HepG2 (cell line): ENCODE results near the gene LSMEM2. TPM values are rescaled to one million over a fixed set of nuclear protein-coding genes. Genes with fewer than 3 reads are reported as not detected.
A peak's percentile ranks its signal among the peaks of the same experiment; 100 is the strongest.

Source experiments
- GABPA ChIP-seq, 2 experiments: IDR thresholded peaks; 2 replicates each; pipeline ENCODE4 v1.6.1; 2011 to 2016; ENCODE audit warnings: low read depth in 2 of 2, low read length in 1 of 2, missing biosample characterization in 1 of 2, missing genetic modification characterization in 1 of 2
- IKZF1 ChIP-seq: fragments of 450-650 bp; IDR thresholded peaks from 2 replicates; pipeline ENCODE4 v1.7.1; 2016
- KAT8 ChIP-seq: IDR thresholded peaks from 2 replicates; pipeline ENCODE4 v1.6.1; 2016; ENCODE audit warnings: missing genetic modification reagents, missing compliant biosample characterization
- NAIF1 ChIP-seq: sonication (generic); formaldehyde crosslinking; IDR thresholded peaks from 2 replicates; pipeline ENCODE4 v1.5.0; 2020; ENCODE audit warnings: mild to moderate bottlenecking, missing genetic modification reagents, borderline replicate concordance
- NKX3-1 ChIP-seq: sonication (generic); formaldehyde crosslinking; IDR thresholded peaks from 2 replicates; pipeline ENCODE4 v1.5.0; 2020; ENCODE audit warnings: missing genetic modification reagents
- RBAK ChIP-seq: sonication (generic); formaldehyde crosslinking; IDR thresholded peaks from 2 replicates; pipeline ENCODE4 v1.5.1; 2020; ENCODE audit warnings: mild to moderate bottlenecking, missing genetic modification reagents
- RBM39 ChIP-seq: fragments of 200-400 bp; formaldehyde crosslinking; IDR thresholded peaks from one replicate; pipeline ENCODE4 v1.6.1; 2018; ENCODE audit warnings: antibody characterized with exemption, mild to moderate bottlenecking, low read depth, low read length; ENCODE audit not compliant: poor library complexity, severe bottlenecking
- TAF1 ChIP-seq: sonication (generic); formaldehyde crosslinking; IDR thresholded peaks from 2 replicates; pipeline ENCODE4 v1.4.0; 2020; ENCODE audit warnings: missing genetic modification reagents
- TCF12 ChIP-seq, 2 experiments: fragments of 450-650 bp in 1 of 2; sonication (generic) in 1 of 2; formaldehyde crosslinking in 1 of 2; IDR thresholded peaks; 2 replicates each; pipeline versions ENCODE4 v1.6.1 to v1.8.0; 2017 to 2022; ENCODE audit warnings: antibody characterized with exemption in 1 of 2, mild to moderate bottlenecking in 1 of 2, missing genetic modification reagents in 1 of 2, moderate library complexity in 1 of 2
- THAP11 ChIP-seq: IDR thresholded peaks from 2 replicates; pipeline ENCODE4 v1.6.1; 2016; ENCODE audit warnings: missing biosample characterization, missing genetic modification reagents
- ZBTB3 ChIP-seq: sonication (generic); formaldehyde crosslinking; IDR thresholded peaks from 2 replicates; pipeline ENCODE4 v1.4.0; 2020; ENCODE audit warnings: low read depth, mild to moderate bottlenecking, moderate library complexity, missing genetic modification reagents, borderline replicate concordance
- ZNF225 ChIP-seq: sonication (generic); formaldehyde crosslinking; IDR thresholded peaks from 2 replicates; pipeline ENCODE4 v1.4.0; 2020; ENCODE audit warnings: mild to moderate bottlenecking, missing genetic modification reagents
- ZNF724P ChIP-seq: sonication (generic); formaldehyde crosslinking; IDR thresholded peaks from 2 replicates; pipeline ENCODE4 v1.8.0; 2022; ENCODE audit warnings: missing genetic modification reagents, borderline replicate concordance
- ZNF768 ChIP-seq: sonication (generic); formaldehyde crosslinking; IDR thresholded peaks from 2 replicates; pipeline ENCODE4 v1.4.0; 2020; ENCODE audit warnings: missing genetic modification reagents
- ZNF879 ChIP-seq: sonication (generic); formaldehyde crosslinking; IDR thresholded peaks from 2 replicates; pipeline ENCODE4 v1.8.1; 2023; ENCODE audit warnings: missing genetic modification reagents
- polyA plus RNA-seq, 8 experiments: library from polyadenylated mRNA; depleted of rRNA in 3 of 8; stranded (reverse) in 7 of 8; unstranded in 1 of 8; fragments of >200 nt; fragmentation: Illumina TruSeq in 4 of 8; extraction: Trizol in 4 of 8; gene quantifications; 2 replicates each; pipeline versions ENCODE4 v1.2.1 to v1.2.3, GENCODE V29; 2011 to 2016; ENCODE audit warnings: low read depth in 4 of 8, missing spikeins in 1 of 8, mixed read lengths in 1 of 8; ENCODE audit not compliant: insufficient read depth in 1 of 8
- total RNA-seq, 5 experiments: library from RNA; depleted of rRNA; stranded (reverse); fragments of >200 nt; fragmentation: Illumina TruSeq; extraction: Trizol; gene quantifications; 2 replicates each; pipeline ENCODE4 v1.2.3, GENCODE V29; 2016; ENCODE audit warnings: low read depth in 1 of 5
- TF ChIP-seq, protein P1 (sequence below): sonication (generic); formaldehyde crosslinking; IDR thresholded peaks from 2 replicates; pipeline ENCODE4 v1.4.0; 2020; ENCODE audit warnings: missing genetic modification reagents, borderline replicate concordance
- TF ChIP-seq, protein P2 (sequence below): sonication (generic); formaldehyde crosslinking; IDR thresholded peaks from 2 replicates; pipeline ENCODE4 v1.4.0; 2020; ENCODE audit warnings: missing genetic modification reagents
- TF ChIP-seq, protein P3 (sequence below): sonication (generic); formaldehyde crosslinking; IDR thresholded peaks from 2 replicates; pipeline ENCODE4 v1.5.0; 2020; ENCODE audit warnings: mild to moderate bottlenecking, missing genetic modification reagents
- TF ChIP-seq, protein P4 (sequence below): sonication (generic); formaldehyde crosslinking; IDR thresholded peaks from 2 replicates; pipeline ENCODE4 v1.4.0; 2020; ENCODE audit warnings: mild to moderate bottlenecking, missing genetic modification reagents
- TF ChIP-seq, protein P5 (sequence below): sonication (generic); formaldehyde crosslinking; IDR thresholded peaks from 2 replicates; pipeline ENCODE4 v1.5.0; 2020; ENCODE audit warnings: missing genetic modification reagents

Gene LSMEM2
- total and polyA plus RNA-seq, 2 of the 13 experiments (the other 11 are each of a cell fraction or from before 2014, with no cell fraction given), result 0.07 to 0.41 TPM

DNA sequence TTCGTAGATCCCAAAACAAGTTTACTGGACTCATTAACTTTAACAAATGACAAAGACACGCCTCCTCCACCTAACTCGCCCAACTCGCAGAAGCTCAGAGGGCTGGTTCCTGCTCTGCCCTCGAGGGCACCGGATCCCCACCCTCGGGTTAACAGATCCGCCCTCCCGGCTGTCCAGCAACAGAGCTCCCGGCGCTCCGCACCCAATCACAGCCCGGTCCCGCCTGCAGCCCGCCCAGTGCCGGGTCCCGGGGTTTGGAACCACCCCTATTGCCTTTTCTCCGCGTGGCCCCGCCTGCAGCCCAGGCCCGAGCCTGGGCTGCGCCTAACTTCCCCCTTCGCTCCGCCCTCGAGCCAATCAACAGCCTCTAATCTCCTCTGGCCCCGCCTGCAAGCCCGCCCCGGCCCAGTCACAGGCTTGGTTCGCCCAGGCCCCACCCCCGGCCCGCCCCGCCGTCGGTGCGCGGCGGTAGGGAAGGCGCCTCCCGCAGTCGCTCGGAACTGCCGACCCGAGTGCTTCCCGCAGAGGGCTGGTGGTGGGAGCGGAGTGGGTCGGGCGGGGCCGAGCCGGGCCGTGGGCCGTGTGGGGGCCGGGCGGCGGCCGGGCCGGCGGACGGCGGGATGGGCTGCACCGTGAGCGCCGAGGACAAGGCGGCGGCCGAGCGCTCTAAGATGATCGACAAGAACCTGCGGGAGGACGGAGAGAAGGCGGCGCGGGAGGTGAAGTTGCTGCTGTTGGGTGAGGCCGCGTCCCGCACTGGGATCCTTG is 43.0 kb upstream of the LSMEM2 start, which contains the start of gene GNAI2 (continued):
- TF ChIP-seq, protein P1, sequence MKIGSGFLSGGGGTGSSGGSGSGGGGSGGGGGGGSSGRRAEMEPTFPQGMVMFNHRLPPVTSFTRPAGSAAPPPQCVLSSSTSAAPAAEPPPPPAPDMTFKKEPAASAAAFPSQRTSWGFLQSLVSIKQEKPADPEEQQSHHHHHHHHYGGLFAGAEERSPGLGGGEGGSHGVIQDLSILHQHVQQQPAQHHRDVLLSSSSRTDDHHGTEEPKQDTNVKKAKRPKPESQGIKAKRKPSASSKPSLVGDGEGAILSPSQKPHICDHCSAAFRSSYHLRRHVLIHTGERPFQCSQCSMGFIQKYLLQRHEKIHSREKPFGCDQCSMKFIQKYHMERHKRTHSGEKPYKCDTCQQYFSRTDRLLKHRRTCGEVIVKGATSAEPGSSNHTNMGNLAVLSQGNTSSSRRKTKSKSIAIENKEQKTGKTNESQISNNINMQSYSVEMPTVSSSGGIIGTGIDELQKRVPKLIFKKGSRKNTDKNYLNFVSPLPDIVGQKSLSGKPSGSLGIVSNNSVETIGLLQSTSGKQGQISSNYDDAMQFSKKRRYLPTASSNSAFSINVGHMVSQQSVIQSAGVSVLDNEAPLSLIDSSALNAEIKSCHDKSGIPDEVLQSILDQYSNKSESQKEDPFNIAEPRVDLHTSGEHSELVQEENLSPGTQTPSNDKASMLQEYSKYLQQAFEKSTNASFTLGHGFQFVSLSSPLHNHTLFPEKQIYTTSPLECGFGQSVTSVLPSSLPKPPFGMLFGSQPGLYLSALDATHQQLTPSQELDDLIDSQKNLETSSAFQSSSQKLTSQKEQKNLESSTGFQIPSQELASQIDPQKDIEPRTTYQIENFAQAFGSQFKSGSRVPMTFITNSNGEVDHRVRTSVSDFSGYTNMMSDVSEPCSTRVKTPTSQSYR (CRISPR knock-in tag), result no peak
- TF ChIP-seq RBM39, result peak; percentile 33
- no peak for TF ChIP-seq ZBTB3 (CRISPR knock-in tag)
- TF ChIP-seq, protein P2, sequence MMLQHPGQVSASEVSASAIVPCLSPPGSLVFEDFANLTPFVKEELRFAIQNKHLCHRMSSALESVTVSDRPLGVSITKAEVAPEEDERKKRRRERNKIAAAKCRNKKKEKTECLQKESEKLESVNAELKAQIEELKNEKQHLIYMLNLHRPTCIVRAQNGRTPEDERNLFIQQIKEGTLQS (CRISPR knock-in tag), result no peak
- TF ChIP-seq RBAK (CRISPR knock-in tag), result no peak
- TF ChIP-seq ZNF768 (CRISPR knock-in tag), result 0 out of 2 replicates have a peak, but pooled peaks have one; percentile 28
- TF ChIP-seq THAP11, result peak; percentile 30; the same call in 1 of the 2 replicates
- peak; percentile 28 for TF ChIP-seq GABPA (IDR thresholded peaks at IDR 0.05; ENCODE audit: low read depth, low read length)
- TF ChIP-seq GABPA (CRISPR knock-in tag; IDR thresholded peaks at IDR 0.05; ENCODE audit: low read depth), result peak; percentile 74
- TF ChIP-seq TAF1 (CRISPR knock-in tag), result peak; percentile 91
- TF ChIP-seq TCF12 (IDR thresholded peaks at IDR 0.05), result no peak
- TF ChIP-seq TCF12 (CRISPR knock-in tag; IDR thresholded peaks at IDR 0.05), result no peak
- TF ChIP-seq KAT8 (CRISPR knock-in tag), result peak; percentile 20
- no peak for TF ChIP-seq NAIF1 (CRISPR knock-in tag)
- TF ChIP-seq ZNF879 (CRISPR knock-in tag), result no peak
- TF ChIP-seq, protein P3, sequence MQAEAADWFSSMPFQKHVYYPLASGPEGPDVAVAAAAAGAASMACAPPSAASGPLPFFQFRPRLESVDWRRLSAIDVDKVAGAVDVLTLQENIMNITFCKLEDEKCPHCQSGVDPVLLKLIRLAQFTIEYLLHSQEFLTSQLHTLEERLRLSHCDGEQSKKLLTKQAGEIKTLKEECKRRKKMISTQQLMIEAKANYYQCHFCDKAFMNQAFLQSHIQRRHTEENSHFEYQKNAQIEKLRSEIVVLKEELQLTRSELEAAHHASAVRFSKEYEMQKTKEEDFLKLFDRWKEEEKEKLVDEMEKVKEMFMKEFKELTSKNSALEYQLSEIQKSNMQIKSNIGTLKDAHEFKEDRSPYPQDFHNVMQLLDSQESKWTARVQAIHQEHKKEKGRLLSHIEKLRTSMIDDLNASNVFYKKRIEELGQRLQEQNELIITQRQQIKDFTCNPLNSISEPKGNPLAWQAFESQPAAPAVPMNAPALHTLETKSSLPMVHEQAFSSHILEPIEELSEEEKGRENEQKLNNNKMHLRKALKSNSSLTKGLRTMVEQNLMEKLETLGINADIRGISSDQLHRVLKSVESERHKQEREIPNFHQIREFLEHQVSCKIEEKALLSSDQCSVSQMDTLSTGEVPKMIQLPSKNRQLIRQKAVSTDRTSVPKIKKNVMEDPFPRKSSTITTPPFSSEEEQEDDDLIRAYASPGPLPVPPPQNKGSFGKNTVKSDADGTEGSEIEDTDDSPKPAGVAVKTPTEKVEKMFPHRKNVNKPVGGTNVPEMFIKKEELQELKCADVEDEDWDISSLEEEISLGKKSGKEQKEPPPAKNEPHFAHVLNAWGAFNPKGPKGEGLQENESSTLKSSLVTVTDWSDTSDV (CRISPR knock-in tag), result no peak
- TF ChIP-seq ZNF225 (CRISPR knock-in tag), result 0 out of 2 replicates have a peak, but pooled peaks have one; percentile 31
- TF ChIP-seq, protein P4, sequence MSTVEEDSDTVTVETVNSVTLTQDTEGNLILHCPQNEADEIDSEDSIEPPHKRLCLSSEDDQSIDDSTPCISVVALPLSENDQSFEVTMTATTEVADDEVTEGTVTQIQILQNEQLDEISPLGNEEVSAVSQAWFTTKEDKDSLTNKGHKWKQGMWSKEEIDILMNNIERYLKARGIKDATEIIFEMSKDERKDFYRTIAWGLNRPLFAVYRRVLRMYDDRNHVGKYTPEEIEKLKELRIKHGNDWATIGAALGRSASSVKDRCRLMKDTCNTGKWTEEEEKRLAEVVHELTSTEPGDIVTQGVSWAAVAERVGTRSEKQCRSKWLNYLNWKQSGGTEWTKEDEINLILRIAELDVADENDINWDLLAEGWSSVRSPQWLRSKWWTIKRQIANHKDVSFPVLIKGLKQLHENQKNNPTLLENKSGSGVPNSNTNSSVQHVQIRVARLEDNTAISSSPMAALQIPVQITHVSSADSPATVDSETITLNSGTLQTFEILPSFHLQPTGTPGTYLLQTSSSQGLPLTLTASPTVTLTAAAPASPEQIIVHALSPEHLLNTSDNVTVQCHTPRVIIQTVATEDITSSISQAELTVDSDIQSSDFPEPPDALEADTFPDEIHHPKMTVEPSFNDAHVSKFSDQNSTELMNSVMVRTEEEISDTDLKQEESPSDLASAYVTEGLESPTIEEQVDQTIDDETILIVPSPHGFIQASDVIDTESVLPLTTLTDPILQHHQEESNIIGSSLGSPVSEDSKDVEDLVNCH (CRISPR knock-in tag), result no peak
- no peak for TF ChIP-seq IKZF1
- TF ChIP-seq, protein P5, sequence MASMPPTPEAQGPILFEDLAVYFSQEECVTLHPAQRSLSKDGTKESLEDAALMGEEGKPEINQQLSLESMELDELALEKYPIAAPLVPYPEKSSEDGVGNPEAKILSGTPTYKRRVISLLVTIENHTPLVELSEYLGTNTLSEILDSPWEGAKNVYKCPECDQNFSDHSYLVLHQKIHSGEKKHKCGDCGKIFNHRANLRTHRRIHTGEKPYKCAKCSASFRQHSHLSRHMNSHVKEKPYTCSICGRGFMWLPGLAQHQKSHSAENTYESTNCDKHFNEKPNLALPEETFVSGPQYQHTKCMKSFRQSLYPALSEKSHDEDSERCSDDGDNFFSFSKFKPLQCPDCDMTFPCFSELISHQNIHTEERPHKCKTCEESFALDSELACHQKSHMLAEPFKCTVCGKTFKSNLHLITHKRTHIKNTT (CRISPR knock-in tag), result no peak
- no peak for TF ChIP-seq NKX3-1 (CRISPR knock-in tag)
- TF ChIP-seq ZNF724P (CRISPR knock-in tag), result no peak
